GM10266 (cell line): ENCODE data around the gene WDR37.
"Not testable (repeated sequence)": the region's sequence is repeated elsewhere in the genome, so short reads cannot be mapped to it uniquely, and the experiment has no call there.

Experiments
- DNase-seq: peaks from one replicate; pipeline ENCODE4 v3.0.0; 2012; ENCODE audit errors: extremely low spot score
- CTCF ChIP-seq: IDR thresholded peaks from 2 replicates; pipeline ENCODE4 v1.5.1; 2012; ENCODE audit warnings: mild to moderate bottlenecking, low read depth; ENCODE audit not compliant: control insufficient read depth, insufficient read depth; ENCODE audit errors: missing control alignments

Gene WDR37

GRCh38 chr10:1026578-1026977, 29.6 kb upstream of the WDR37 start:
- no peak for DNase-seq
- no peak for TF ChIP-seq CTCF

GRCh38 chr10:1029838-1030237, 26.3 kb upstream of the WDR37 start:
- no peak for TF ChIP-seq CTCF
- DNase-seq, result no peak

- TF ChIP-seq CTCF, result no peak
- DNase-seq, result no peak
Observed at GRCh38 chr10:1033601-1034000, 22.6 kb upstream of the WDR37 start.

GRCh38 chr10:1034758-1035157, 21.4 kb upstream of the WDR37 start:
- DNase-seq, result no peak
- no peak for TF ChIP-seq CTCF

GRCh38 chr10:1035201-1035600, 21.0 kb upstream of the WDR37 start:
- no peak for TF ChIP-seq CTCF

GRCh38 chr10:1036341-1036791, 19.8 kb upstream of the WDR37 start:
- DNase-seq, result no peak
- TF ChIP-seq CTCF, result no peak

More at GRCh38 chr10:1035201-1035600, 21.0 kb upstream of the WDR37 start:
- no peak for DNase-seq

GRCh38 chr10:1037098-1037497, 19.1 kb upstream of the WDR37 start:
- TF ChIP-seq CTCF, result no peak
- DNase-seq, result no peak

GRCh38 chr10:1038769-1039168, 17.4 kb upstream of the WDR37 start:
- DNase-seq, result not testable (repeated sequence)
